ENCODE measurements around the gene RECK. TPM values are rescaled to one million over a fixed set of nuclear protein-coding genes. Genes with fewer than 3 reads are reported as not detected.

Gene RECK
- total RNA-seq, 1 experiment from 2014 or later = 2.1 TPM

- H3K9me3 ChIP-seq (ENCODE audit: insufficient read depth, low read depth) = no peaks in the 10 kb centered on the region; the same call in 1 of the 2 replicates
- no peaks in the 10 kb centered on the region for H3K9me2 ChIP-seq (ENCODE audit: insufficient read depth)
- H4K20me1 ChIP-seq (ENCODE audit: insufficient read depth) = no peaks in the 10 kb centered on the region
- no peaks in the 10 kb centered on the region for H3K36me3 ChIP-seq (ENCODE audit: low read depth)
- intact Hi-C loops (cut with micrococcal nuclease; ENCODE audit: unreplicated experiment) = no loop called here
- no peak overlapping the region for H2AFZ ChIP-seq
- H3K79me2 ChIP-seq (ENCODE audit: low read depth) = no peaks in the 10 kb centered on the region
- H3K27ac ChIP-seq = no peak overlapping the region
- peaks cover 14% of the 10 kb centered on the region for H3K4me1 ChIP-seq (replicated peaks; ENCODE audit: insufficient read depth)
- H3K27me3 ChIP-seq (ENCODE audit: insufficient read depth, low read depth) = no peaks in the 10 kb centered on the region
- H3K4me2 ChIP-seq = no peak overlapping the region
- no TSS peak for BruUV-seq (replicated peaks)
- H3K4me3 ChIP-seq = no peak overlapping the region
- no peak for TF ChIP-seq EZH2 (IDR thresholded peaks at IDR 0.05; ENCODE audit: low read depth)
- TF ChIP-seq, protein P1, sequence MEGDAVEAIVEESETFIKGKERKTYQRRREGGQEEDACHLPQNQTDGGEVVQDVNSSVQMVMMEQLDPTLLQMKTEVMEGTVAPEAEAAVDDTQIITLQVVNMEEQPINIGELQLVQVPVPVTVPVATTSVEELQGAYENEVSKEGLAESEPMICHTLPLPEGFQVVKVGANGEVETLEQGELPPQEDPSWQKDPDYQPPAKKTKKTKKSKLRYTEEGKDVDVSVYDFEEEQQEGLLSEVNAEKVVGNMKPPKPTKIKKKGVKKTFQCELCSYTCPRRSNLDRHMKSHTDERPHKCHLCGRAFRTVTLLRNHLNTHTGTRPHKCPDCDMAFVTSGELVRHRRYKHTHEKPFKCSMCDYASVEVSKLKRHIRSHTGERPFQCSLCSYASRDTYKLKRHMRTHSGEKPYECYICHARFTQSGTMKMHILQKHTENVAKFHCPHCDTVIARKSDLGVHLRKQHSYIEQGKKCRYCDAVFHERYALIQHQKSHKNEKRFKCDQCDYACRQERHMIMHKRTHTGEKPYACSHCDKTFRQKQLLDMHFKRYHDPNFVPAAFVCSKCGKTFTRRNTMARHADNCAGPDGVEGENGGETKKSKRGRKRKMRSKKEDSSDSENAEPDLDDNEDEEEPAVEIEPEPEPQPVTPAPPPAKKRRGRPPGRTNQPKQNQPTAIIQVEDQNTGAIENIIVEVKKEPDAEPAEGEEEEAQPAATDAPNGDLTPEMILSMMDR (conservative IDR thresholded peaks at IDR 0.05) = no peak
- no peaks in the 10 kb centered on the region for H3F3A ChIP-seq (ENCODE audit: insufficient read depth, low read depth)
- no peak for DNase-seq
- ChIA-PET POLR2A (ENCODE audit: unreplicated experiment) (no interaction called here), CTCF (no interaction called here)
Observed at GRCh38 chr9:36161187-36161586, 124.5 kb downstream of the RECK start.

GRCh38 chr9:36162211-36162738 lies 125.6 kb downstream of the RECK start:
- Histone ChIP-seq H3F3A (ENCODE audit: insufficient read depth, low read depth) (no peaks in the 10 kb centered on the region), H3K4me3 (no peak overlapping the region), H3K27ac (no peak overlapping the region), H3K79me2 (ENCODE audit: low read depth) (no peaks in the 10 kb centered on the region), H3K36me3 (ENCODE audit: low read depth) (no peaks in the 10 kb centered on the region), H2AFZ (no peak overlapping the region), H3K27me3 (ENCODE audit: insufficient read depth, low read depth) (no peaks in the 10 kb centered on the region), H3K9me3 (ENCODE audit: insufficient read depth, low read depth) (no peaks in the 10 kb centered on the region), H3K4me1 (replicated peaks; ENCODE audit: insufficient read depth) (peaks cover 14% of the 10 kb centered on the region), H3K4me2 (no peak overlapping the region), H3K9me2 (ENCODE audit: insufficient read depth) (no peaks in the 10 kb centered on the region), H4K20me1 (ENCODE audit: insufficient read depth) (no peaks in the 10 kb centered on the region)
- TF ChIP-seq EZH2 (IDR thresholded peaks at IDR 0.05; ENCODE audit: low read depth) = no peak
- TF ChIP-seq, protein P1 (conservative IDR thresholded peaks at IDR 0.05) = no peak
- BruUV-seq (replicated peaks) = no TSS peak
- intact Hi-C loops (cut with micrococcal nuclease; ENCODE audit: unreplicated experiment) = no loop called here
- CTCF ChIA-PET = no interaction called here
- DNase-seq = no peak
- POLR2A ChIA-PET (ENCODE audit: unreplicated experiment) = no interaction called here

DNA sequence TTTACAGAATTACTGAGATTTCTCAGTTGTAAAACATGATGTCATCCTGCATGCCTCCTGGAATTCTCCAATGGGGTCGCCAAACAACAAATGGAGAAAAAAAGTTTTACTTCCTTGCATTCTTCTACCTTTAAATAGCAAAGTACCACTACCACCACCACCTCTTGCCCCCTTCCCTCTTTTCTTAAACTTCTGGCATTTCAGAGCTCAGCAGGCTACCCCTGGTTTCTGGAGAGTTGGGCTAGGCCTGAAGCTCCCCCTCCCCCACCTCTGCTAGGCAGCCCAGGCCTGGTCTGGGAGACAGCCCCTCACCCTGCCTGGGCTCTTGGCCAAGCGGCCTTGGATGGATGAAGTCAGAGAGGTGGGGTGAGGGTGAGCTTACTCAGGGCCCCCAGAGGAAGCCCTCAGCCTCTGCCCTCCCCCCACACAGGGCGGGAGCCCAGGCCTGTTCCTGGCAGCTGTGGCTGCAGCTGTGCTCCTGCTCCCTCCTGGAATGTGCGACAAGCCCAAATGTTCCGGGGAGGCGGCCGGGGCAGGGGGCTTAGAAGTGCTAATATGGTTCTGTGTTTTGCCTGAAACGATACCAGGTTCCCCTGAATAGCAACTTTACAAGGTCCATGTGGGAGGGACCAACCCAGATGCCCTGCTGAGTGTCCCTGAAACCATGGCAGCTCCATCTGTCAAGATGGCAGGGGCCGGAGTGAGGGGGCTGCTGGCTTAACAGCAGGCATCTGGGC lies 126.5 kb downstream of the RECK start:
- no peak overlapping the region for H3K4me3 ChIP-seq
- H3K9me3 ChIP-seq (ENCODE audit: insufficient read depth, low read depth) = no peaks in the 10 kb centered on the region
- no peaks in the 10 kb centered on the region for H3K36me3 ChIP-seq (ENCODE audit: low read depth)
- H3K4me1 ChIP-seq (replicated peaks; ENCODE audit: insufficient read depth) = peaks cover 14% of the 10 kb centered on the region
- H3F3A ChIP-seq (ENCODE audit: insufficient read depth, low read depth) = no peaks in the 10 kb centered on the region
- H3K9me2 ChIP-seq (ENCODE audit: insufficient read depth) = no peaks in the 10 kb centered on the region
- TF ChIP-seq, protein P1 (conservative IDR thresholded peaks at IDR 0.05) = no peak
- TF ChIP-seq EZH2 (IDR thresholded peaks at IDR 0.05; ENCODE audit: low read depth) = no peak
- ChIA-PET CTCF (interaction anchor here (0.6 kb wide), 1 partner anchor 338 kb away, joined by 3 read pairs; no protein-coding TSS in a partner anchor), POLR2A (ENCODE audit: unreplicated experiment) (no interaction called here)
- no peak for DNase-seq
- H3K27ac ChIP-seq = no peak overlapping the region
- no TSS peak for BruUV-seq (replicated peaks)
- H3K27me3 ChIP-seq (ENCODE audit: insufficient read depth, low read depth) = no peaks in the 10 kb centered on the region
- H3K4me2 ChIP-seq = no peak overlapping the region
- H2AFZ ChIP-seq = no peak overlapping the region
- intact Hi-C loops (cut with micrococcal nuclease; ENCODE audit: unreplicated experiment) = no loop called here
- H3K79me2 ChIP-seq (ENCODE audit: low read depth) = no peaks in the 10 kb centered on the region
- H4K20me1 ChIP-seq (ENCODE audit: insufficient read depth) = no peaks in the 10 kb centered on the region

All from PC-9 (cell line).